A673 (cell line): ENCODE data around the gene HPCAL1. TPM values are rescaled to one million over a fixed set of nuclear protein-coding genes. Genes with fewer than 3 reads are reported as not detected.

Experiments
- BruUV-seq: library from RNA; stranded (reverse); fragments of 400-500 nt; replicated peaks from 2 replicates; lab custom pipeline; 2021; lab: Mats Ljungman, UMichigan
- CTCF ChIA-PET: fragments of 300-600 bp; sonication (Branson Sonifier 250); formaldehyde crosslinking; loops from one replicate; lab custom pipeline; 2022; ENCODE audit warnings: antibody characterized with exemption; lab: Charles Lee
- POLR2A ChIA-PET: fragments of 300-600 bp; sonication (Branson Sonifier 250); formaldehyde crosslinking; loops from one replicate; lab custom pipeline; 2022; ENCODE audit warnings: antibody characterized with exemption; ENCODE audit not compliant: low non-redundant PET; lab: Charles Lee
- DNase-seq: peaks from one replicate; pipeline ENCODE4 v3.0.0-alpha.2; 2015; ENCODE audit warnings: low spot score
- H3K27ac ChIP-seq: fragments of 200-600 bp; sonication (generic); 2 replicates; pipeline ENCODE4 v1.5.1; 2016; ENCODE audit warnings: mixed run types, low read depth, mild to moderate bottlenecking, mixed read lengths, antibody characterized with exemption, low read length; ENCODE audit not compliant: poor library complexity, severe bottlenecking
- H3K27me3 ChIP-seq: fragments of 200-600 bp; sonication (generic); replicated peaks from 2 replicates; pipeline ENCODE4 v1.6.1; 2017; ENCODE audit warnings: mixed run types, low read depth, mild to moderate bottlenecking, mixed read lengths, antibody characterized with exemption, low read length; ENCODE audit not compliant: insufficient read depth, poor library complexity
- H3K36me3 ChIP-seq: fragments of 200-600 bp; sonication (generic); 2 replicates; pipeline ENCODE4 v1.6.1; 2016; ENCODE audit warnings: mixed run types, mild to moderate bottlenecking, mixed read lengths, antibody characterized with exemption, low read length; ENCODE audit not compliant: insufficient read depth, poor library complexity, severe bottlenecking
- H3K4me1 ChIP-seq: fragments of 200-600 bp; sonication (generic); 2 replicates; pipeline ENCODE4 v1.6.1; 2017; ENCODE audit warnings: mixed run types, mild to moderate bottlenecking, mixed read lengths, antibody characterized with exemption, low read length; ENCODE audit not compliant: insufficient read depth, poor library complexity, severe bottlenecking
- H3K4me3 ChIP-seq: fragments of 200-600 bp; sonication (generic); 2 replicates; pipeline ENCODE4 v1.5.1; 2016; ENCODE audit warnings: low read depth, mixed run types, mild to moderate bottlenecking, mixed read lengths, low read length; ENCODE audit not compliant: poor library complexity, severe bottlenecking
- H3K9me3 ChIP-seq: fragments of 200-600 bp; sonication (generic); 2 replicates; pipeline ENCODE4 v1.6.1; 2016; ENCODE audit warnings: mixed run types, low read depth, mild to moderate bottlenecking, mixed read lengths, antibody characterized with exemption, low read length; ENCODE audit not compliant: poor library complexity, severe bottlenecking
- EZH2 ChIP-seq: fragments of 200-600 bp; sonication (generic); IDR thresholded peaks from 2 replicates; pipeline ENCODE4 v1.6.1; 2017; ENCODE audit warnings: borderline replicate concordance, low read depth, mild to moderate bottlenecking, mixed read lengths, antibody characterized with exemption, low read length; ENCODE audit not compliant: poor library complexity, severe bottlenecking
- intact Hi-C: fragments of 100-400 bp; cut with micrococcal nuclease; formaldehyde crosslinking; loops from one replicate; pipeline ENCODE4 v1.10.0; 2022; ENCODE audit not compliant: unreplicated experiment
- total RNA-seq: library from RNA; stranded (reverse); gene quantifications from 2 replicates; pipeline ENCODE4 v1.2.3, GENCODE V29; 2021
- TF ChIP-seq, protein P1 (sequence below): fragments of 300-800, 200-600 bp; sonication (generic); conservative IDR thresholded peaks from 2 replicates; pipeline ENCODE4 v1.5.1; 2017; ENCODE audit warnings: low read depth, mild to moderate bottlenecking, antibody characterized with exemption, low read length, moderate library complexity, mixed read lengths

HPCAL1 gene
- total RNA-seq, 1 experiment from 2014 or later, result 9.7 TPM

- no peaks in the 10 kb centered on the region for H3K9me3 ChIP-seq
- H3K27ac ChIP-seq, result no peak overlapping the region
- ChIA-PET CTCF (no interaction called here), POLR2A (no interaction called here)
- H3K27me3 ChIP-seq, result no peaks in the 10 kb centered on the region
- H3K4me3 ChIP-seq, result no peak overlapping the region
- no TSS peak for BruUV-seq
- H3K4me1 ChIP-seq, result peaks cover 15% of the 10 kb centered on the region
- TF ChIP-seq EZH2, result no peak
- TF ChIP-seq, protein P1, sequence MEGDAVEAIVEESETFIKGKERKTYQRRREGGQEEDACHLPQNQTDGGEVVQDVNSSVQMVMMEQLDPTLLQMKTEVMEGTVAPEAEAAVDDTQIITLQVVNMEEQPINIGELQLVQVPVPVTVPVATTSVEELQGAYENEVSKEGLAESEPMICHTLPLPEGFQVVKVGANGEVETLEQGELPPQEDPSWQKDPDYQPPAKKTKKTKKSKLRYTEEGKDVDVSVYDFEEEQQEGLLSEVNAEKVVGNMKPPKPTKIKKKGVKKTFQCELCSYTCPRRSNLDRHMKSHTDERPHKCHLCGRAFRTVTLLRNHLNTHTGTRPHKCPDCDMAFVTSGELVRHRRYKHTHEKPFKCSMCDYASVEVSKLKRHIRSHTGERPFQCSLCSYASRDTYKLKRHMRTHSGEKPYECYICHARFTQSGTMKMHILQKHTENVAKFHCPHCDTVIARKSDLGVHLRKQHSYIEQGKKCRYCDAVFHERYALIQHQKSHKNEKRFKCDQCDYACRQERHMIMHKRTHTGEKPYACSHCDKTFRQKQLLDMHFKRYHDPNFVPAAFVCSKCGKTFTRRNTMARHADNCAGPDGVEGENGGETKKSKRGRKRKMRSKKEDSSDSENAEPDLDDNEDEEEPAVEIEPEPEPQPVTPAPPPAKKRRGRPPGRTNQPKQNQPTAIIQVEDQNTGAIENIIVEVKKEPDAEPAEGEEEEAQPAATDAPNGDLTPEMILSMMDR, result no peak
- DNase-seq, result no peak
- no peaks in the 10 kb centered on the region for H3K36me3 ChIP-seq
- intact Hi-C loops, result no loop called here
Measured at GRCh38 chr2:10387033-10387432, 84.3 kb downstream of the HPCAL1 start.

- peaks cover 22% of the 10 kb centered on the region for H3K4me1 ChIP-seq
- BruUV-seq, result no TSS peak
Measured at GRCh38 chr2:10388954-10389560, 86.4 kb downstream of the HPCAL1 start.

DNA sequence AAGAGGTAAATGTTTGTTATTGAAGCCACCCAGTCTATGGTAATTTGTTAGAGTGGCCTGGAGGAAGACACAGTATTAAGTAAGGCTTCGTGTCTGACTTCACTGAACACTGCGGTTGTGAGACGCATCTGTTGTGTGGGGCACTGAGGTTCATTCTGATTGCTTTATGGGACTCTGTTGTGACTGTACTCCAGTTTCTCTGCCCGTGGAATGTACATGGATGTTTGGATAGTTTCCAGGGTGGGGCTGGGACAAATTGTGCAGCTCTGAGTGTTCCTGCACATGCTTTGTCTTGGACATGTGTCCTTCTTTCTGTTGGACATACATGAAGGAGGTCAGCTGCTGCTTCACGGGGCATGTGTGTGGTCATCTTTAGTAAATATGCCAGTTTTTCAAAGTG, 86.9 kb downstream of the HPCAL1 start:
- Histone ChIP-seq H3K27me3 (no peaks in the 10 kb centered on the region), H3K36me3 (no peaks in the 10 kb centered on the region), H3K4me3 (no peak overlapping the region), H3K27ac (no peak overlapping the region), H3K4me1 (peaks cover 22% of the 10 kb centered on the region), H3K9me3 (no peaks in the 10 kb centered on the region)
- ChIA-PET POLR2A (no interaction called here), CTCF (no interaction called here)
- no peak for TF ChIP-seq EZH2
- TF ChIP-seq, protein P1, result no peak
- BruUV-seq, result no TSS peak
- intact Hi-C loops, result no loop called here
- DNase-seq, result no peak

More at GRCh38 chr2:10388954-10389560, 86.4 kb downstream of the HPCAL1 start:
- no peak overlapping the region for H3K4me3 ChIP-seq
- no peaks in the 10 kb centered on the region for H3K9me3 ChIP-seq
- intact Hi-C loops, result no loop called here
- H3K36me3 ChIP-seq, result no peaks in the 10 kb centered on the region
- ChIA-PET CTCF (no interaction called here), POLR2A (no interaction called here)
- no peaks in the 10 kb centered on the region for H3K27me3 ChIP-seq
- H3K27ac ChIP-seq, result no peak overlapping the region
- TF ChIP-seq EZH2, result no peak
- TF ChIP-seq, protein P1, result no peak
- DNase-seq, result no peak
